Astrocyte (in vitro differentiated cells and primary cell): ENCODE results near the gene PIGR.

ENCODE experiments used
- CTCF ChIP-seq: IDR thresholded peaks from 2 replicates; pipeline ENCODE4 v1.5.1; 2011; ENCODE audit warnings: low read depth, mild to moderate bottlenecking, inconsistent platforms, low read length, moderate library complexity; ENCODE audit not compliant: insufficient read depth
- EZH2 ChIP-seq: IDR thresholded peaks from 2 replicates; pipeline ENCODE4 v1.6.1; 2012; ENCODE audit warnings: mild to moderate bottlenecking, low read length, inconsistent platforms; ENCODE audit not compliant: insufficient read depth

DNA sequence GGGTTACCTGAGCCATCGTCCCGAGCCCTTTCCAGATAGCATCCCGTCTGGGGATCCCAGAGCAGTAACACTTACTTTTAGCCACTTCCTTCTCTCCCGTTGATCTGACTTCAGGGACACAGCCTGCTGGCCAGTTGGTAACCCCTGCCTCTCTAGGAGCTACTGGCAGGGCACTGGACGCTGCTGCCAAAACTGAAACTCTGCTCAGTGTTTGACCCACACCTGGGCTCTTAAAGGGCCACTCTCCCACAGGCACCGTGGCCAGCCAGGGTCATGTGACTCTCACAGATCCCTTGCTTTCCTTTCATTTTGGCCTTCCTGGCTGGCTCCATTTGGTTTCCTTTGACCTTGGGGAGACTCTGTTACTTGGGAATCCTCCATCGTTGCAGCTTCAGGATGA is at the start of gene PIGR:
- TF ChIP-seq CTCF (no peak), EZH2 (no peak)
